GM21447 (cell line): ENCODE data around the gene EDN1.

Source experiments
- ATAC-seq: cut with Tn5 transposase; IDR thresholded peaks from one replicate; pipeline ENCODE4 v1.9.1; 2021; ENCODE audit not compliant: unreplicated experiment

Gene EDN1

DNA sequence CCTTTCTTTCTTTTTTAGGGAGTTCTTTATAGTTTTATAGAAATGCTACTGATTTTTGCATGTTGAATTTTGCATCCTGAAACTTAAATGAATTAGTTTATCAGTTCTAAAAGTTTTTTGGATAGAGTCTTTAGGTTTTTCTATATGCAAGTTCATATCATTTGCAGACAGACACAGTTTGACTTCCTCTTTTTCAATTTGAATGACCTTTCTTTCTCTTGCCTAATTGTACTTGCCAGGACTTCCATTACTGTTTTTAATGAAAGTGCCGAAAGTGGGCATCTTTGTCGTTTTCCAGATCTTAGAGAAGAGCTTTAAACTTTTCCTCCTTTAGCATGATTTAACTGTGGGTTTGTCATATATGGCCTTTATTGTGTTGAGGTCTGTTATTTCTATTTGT, 21.1 kb upstream of the EDN1 start:
- no peak for ATAC-seq

DNA sequence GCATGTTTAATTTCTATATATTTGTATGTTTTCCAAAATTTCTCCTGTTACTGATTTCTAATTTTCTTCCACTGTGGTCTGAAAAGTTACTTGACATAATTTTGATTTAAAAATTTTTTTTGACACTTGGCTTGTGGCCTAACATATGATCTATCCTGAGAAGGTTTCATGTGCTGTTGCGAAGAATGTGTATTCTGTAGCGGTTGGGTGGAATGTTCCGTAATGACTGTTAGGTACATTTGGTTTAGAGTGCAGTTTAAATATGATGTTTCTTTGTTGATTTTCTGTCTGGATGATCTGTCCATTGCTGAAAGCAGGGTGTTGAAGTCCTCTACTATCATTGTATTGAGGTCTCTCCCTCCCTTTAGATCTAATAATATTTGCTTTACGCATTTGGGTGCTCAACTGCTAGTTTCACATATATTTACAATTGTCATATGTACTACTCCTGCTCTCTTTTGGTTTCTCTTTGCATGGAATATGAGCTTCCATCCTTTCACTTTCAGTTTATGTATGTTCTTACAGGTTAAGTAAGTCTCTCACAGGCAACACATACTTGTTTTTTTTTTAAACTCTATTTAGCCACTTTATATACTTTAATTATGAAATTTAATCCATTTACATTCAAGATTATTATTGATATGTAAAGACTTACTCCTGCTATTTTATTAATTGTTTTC, 19.5 kb upstream of the EDN1 start:
- ATAC-seq: no peak

DNA sequence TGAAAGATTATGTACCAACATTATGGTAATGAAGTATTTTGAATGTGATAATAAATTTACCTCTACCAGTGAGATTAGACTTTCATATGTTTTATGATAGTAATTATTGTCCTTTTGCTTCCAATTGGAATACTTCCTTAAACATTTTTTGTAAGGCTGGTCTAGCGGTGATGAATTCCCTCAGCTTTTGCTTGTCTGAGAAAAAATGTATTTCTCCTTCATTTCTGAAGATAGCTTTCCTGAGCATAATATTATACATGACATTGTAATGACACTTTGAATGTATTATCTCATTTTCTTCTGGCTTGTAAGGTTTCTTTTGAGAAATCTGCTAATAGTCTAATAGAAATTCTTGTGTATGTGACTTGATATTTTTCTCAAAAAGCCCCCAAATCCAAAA, 18.6 kb upstream of the EDN1 start:
- ATAC-seq: no peak

DNA sequence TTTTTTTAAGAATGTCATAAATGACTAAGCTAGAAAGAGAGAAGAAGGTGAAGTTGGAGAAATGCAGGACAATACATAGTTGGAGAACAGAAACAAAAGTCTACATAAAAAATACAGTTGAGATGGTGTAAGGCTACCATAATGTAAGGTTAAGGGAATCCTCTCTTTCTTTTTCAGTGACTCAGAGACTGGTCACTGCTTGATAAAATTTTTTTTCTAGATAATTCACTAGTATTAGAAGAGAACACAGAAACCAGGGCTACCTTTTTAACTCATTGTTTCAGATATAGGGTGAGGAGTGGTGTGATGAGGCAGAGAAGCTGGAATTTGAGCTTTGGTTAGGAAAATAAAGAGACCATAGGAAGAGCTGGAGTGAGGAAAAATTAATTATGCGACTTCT, 18.2 kb upstream of the EDN1 start:
- ATAC-seq: no peak

DNA sequence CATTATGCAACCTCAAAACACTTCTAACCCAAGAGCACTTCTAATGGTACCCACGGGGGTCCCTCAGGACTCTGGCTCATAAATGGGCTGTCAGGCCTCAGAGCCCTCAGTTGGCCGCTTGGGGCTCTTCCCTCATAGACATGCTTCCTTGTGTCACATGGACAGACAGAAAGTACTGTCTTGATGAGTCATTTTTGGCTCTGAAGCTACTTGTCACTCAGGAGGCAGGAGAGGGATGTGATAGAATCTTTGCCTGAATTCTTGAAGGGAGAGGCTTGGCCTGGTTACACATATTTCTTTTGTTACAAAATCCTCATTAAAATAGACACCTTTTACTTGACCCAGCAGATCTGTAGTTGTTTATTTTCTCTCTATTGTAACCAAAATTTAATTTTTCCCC, 15.1 kb upstream of the EDN1 start:
- no peak for ATAC-seq

DNA sequence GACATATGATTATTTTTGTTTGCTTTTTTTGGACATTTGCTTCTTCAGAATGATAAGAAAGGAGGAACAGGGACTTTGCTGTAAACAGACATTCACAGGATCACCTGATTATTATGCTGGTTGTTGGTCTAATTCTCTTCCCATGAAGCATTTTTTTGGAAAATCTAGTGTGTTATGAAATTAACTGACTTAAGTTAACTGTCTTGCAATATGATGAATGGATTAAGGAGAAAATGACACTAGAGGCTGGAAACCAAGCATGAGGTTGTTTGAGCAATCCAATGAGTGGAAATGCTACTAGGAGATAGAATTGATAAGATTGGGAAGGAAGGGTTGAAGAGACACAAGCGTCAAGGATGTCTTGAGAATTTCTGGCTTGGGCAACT, 13.2 kb upstream of the EDN1 start:
- ATAC-seq: no peak

DNA sequence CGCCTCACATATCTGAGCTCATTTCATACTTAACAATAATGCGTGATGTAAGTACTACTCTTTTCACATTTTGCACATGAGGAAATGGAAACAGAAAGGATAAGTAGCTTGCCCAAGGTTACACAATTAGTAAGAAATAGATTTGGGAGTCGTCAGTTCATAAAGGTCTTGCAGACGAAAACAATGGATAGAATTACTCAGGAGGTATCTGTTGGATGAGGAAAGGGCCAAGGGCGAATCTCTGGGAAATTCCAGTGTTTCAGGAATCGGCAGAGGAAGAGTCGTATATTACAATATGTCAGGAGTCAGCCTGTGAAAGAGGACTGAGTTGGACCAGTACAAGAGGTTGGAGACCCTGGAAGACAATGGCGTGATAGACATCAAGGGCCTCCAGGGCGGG, 12.8 kb upstream of the EDN1 start:
- no peak for ATAC-seq

DNA sequence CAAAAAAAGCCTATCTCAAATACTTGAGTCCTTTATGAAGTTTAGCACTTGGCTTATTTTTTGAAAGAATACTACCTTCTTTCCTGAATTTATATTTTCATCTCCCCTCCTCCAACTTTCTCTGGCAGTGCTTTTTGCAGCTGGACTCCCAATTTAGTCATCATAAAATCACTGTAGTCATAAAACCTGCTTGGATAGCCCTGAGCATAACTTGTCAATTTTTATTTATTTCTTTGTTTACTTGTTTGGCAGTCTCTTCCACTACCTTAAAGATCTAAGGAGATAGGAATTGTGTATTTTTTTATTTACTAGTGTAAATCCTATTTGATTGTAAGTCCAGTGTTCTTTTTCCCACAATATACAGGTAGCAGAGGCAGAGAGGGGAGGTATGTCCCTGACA, 11.2 kb upstream of the EDN1 start:
- no peak for ATAC-seq

DNA sequence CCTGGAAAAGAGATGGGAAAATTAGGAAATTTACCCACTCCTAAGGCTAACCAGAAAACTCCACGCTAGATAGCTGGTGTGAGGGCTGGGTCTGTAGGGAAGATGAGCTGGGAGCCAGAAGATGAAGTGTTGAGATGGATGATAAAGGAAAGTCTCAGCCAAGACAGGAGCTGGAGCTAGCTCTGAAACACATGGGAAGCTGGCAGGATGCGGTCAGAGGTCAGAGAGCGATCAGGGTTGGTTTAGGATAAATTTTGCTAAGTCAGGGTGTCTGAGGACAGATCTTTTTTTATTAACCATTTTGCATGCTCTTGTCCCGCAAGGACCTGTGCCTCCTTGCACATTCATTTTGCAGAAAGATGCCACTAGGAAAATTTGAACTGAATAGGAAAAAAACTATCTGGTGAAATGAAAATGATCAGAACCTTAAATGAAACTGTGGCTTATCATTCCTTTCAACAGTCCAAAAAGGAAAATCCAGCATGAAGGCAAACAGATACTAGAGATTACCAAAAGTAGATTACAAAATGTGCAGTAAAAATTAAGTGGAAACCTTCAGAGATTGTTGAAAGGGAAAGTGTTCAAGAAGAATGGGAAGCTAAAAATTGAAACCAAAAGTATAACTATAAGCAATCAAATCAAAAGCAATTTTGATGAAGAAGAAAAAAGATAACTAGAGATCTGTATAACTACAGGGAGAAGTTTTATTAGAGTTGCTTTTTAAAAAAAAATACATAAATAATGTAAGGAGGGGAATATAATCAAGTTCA, 10.7 kb upstream of the EDN1 start:
- no peak for ATAC-seq

DNA sequence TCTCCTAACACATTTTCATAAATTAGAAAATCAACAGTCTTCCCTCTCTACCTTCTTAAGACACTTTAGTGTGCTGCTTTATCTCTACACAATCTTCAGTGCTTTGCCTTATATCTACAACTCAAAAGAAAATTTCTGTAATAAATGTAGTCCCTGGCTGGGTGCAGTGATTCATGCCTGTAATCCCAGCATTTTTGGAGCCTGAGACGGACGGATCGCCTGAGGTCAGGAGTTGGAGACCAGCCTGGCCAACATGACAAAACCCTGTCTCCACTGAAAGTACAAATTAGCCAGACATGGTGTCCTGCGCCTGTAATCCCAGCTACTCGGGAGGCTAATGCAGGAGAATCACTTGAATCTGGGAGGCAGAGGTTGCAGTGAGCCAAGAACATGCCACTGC, 9.7 kb upstream of the EDN1 start:
- ATAC-seq: no peak

DNA sequence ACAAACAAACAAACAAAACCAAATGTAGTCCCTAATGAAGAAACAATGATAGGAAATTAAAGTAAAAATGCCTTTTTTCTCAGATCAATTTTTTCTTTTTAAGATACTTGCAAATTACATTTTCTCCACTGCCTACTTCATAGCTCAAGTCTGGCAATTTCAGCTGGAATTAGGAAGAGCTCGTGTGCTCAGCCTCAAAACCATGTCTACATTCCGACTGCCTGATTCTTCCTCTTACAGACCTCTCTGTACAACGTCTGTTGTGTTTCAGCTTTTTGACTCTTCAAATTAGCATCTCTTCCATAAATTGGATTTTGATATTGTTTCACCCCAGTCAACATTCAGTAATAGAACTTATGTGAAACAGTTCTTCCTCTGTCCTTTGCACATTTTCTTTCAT, 9.3 kb upstream of the EDN1 start:
- ATAC-seq: no peak

DNA sequence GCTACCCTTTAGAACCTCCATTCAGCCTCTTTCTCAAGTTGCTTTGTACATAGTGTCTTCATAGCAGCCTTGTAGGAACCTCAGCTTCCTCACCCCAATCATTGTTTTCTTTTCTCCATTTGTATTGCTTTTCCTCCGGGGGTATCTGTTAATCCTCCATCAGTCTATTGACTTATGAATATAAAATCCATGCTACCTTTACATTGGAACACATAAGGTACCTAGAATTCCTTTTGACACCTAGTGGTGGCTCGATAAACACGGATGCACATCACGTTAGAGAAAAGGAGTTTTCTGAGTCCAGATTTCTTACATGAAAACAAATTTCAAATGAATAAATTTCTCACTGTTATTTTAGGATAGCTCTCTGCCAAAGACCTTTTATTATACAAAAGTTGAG, 6.3 kb upstream of the EDN1 start:
- no peak for ATAC-seq

DNA sequence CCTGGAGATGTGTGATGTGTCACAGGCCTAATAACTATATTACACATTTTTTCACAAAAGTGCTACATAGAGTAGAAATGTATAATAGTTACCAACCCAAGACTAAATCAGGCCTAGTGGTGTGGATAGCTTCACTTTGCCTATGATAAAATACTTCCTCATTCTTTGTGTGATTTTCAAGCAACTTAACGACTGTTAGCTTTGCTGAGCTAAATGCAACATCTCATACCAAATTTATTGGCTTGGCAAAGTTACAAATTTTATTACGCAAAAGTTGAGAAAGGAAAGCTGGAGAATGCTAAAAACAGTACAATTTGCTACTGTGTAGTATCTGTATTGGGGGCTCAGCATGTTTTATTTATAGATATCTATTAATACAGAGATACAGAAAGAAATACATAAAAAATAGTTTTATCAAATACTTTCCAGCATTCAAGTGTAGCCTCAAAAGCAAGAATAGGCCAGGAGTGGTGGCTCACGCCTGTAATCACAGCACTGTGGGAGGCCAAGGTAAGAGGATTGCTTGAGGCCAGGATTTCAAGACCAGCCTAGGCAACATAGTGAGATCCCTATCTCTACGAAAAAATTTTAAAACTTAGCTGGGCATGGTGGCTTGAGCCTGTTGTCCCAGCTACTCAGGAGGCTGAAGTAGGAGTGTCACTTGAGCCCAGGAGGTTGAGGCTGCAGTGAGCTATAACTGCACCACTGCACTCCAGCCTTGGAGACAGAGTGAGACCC, 3.6 kb upstream of the EDN1 start:
- ATAC-seq: no peak

DNA sequence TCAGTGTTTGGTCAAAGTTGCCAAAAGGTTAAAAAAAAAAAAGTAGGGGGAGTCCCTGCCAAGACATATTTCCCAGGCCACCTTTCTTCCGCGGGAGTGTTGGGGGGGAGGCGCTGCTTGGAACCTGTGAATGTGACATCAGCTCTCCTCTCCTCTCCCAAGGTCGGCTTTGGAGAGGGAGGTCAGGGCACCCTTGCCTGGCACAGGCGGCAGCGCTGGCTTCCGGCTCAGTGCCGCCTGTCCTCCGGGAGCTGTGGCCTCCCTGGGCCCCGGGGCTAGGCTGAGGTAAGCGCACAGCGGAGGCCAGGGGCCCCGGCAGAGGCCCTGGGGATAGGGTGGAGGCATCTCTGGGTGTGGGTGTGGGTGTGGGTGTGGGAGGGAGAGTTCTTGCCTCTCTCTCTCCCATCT, 1.9 kb upstream of the EDN1 start:
- no peak for ATAC-seq

DNA sequence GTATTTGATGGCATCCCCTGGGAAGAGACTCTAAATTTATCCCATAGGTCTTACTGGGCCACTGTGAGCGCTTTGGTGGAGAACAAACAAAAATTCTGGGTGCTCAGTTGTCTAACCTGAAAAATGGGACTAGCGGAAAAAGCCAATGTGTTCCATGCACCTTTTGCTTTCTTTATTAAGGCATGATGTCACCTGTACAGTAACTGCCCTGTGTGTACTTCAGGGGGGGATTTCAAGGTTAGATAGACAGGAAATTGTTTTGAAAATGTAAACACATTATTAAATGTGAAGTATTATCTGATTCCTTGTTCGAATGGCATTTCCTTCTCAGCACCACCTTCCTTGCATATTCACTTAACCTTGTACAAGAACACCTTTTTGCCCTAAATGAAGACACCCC, 1.2 kb upstream of the EDN1 start:
- ATAC-seq: no peak

DNA sequence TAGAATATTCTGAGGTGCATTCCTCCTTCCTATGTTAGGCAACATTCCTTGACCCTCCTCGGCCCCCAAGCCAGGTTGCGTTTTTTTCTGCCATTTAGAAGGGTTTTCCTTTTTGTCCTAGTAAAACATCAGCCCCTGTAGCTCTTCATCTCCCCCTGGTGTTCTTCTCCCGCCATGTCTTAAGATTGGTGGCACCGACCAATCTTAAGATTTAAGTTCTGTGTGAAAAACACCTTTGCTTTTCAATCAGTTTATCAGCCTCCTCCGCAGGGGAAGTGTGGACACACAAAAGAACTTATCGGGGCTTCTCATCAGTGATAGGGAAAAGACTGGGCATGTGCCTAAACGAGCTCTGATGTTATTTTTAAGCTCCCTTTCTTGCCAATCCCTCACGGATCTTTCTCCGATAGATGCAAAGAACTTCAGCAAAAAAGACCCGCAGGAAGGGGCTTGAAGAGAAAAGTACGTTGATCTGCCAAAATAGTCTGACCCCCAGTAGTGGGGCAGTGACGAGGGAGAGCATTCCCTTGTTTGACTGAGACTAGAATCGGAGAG, 719 bp upstream of the EDN1 start:
- ATAC-seq: peak; percentile 32

DNA sequence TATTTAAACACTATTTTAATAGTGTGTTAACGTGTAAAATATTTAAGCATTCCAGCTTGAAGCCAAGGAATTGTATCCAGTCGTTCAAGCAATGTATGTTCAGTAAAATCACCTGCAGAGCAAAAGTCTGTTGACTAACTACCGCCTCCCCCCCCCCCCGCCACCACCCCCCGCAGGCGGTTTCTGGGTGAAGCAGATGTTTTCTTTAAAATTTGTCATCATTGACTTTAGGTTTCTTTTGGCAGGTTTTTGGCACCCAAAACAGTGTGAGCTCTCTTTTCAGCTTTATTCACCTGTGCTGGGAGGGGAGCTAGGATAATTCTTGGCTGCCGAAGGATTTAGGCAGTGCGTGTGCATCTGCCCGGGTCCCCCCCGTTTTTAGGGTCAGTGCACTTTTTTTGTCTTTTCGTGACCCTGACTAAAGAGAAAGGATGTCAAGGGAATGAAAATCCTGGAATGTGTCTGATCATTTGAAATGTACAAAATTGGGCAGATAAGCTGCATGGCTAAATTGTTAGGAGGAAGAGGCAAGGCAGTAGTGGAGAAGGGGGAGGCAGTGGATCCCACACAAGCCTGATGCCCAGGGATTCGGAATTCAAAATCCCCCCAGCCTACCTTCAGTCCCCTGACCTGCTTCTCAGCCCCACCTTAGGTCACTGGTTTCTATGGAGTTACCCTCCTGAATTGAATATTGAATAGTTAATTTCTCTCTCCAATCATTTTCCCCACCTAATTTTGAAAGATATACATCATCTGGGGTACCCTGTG, 1.1 kb downstream of the EDN1 start:
- no peak for ATAC-seq

DNA sequence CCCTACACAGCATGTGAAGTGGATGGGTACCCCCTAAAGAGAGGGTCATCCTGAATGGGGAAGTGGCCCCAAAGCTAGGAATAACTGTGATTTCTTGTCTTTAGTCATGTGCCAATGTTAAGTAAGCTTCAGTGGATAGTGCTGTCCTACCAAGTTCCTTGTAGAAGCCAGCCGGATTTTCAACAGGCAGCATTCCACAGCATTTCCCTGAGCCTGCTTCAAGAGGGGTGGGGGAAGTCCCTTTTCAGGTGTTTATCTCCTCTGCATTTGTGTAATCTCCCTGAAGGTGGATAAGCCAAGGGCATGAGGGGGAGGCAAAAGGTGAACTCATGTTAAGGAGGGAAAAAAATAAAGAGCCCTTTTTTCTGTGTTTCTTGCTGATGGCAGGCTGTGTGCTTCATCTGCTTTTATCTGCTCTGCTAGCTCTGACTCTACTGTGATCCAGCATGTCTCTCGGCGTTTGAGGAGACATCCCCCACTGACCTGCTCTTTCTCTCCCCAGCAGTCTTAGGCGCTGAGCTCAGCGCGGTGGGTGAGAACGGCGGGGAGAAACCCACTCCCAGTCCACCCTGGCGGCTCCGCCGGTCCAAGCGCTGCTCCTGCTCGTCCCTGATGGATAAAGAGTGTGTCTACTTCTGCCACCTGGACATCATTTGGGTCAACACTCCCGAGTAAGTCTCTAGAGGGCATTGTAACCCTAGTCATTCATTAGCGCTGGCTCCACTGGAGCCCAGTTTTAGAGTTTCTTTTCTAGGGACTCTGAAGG, 1.9 kb downstream of the EDN1 start:
- no peak for ATAC-seq

DNA sequence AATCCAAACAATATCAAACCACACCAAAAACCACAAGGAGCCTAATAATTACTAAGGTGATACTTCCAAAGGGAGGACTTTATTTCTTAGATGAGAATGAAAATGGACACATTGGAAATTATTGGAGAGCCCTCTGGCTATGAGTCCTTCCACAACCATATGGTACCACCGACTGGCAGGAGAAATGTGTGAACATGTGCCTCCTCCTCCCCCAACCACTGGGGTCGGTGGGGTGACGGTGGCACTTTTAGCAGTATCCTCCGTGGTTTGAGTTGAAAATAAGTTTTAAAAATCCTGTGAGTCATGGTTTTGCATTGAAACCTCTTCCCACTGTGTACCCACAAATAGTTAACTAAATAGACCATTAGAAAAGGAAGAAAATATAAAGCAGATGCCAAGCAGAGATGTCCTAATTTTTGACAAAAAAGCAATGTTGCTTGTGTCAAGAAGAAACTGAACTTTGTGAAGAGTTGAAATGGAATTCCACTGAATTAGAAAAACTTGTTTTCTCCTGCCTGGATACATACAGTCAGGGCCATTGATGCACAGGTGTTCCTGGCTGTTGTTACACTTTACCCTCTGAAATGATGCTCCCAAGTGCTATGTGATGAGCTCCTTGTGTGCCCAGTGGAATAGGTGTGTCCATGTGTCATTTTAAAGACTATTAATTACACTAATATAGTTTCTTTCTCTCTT, 3.2 kb downstream of the EDN1 start:
- ATAC-seq: no peak
